ENCODE results near the gene CABP4. TPM values are rescaled to one million over a fixed set of nuclear protein-coding genes. Genes with fewer than 3 reads are reported as not detected.
"Not testable (repeated sequence)": the region's sequence is repeated elsewhere in the genome, so short reads cannot be mapped to it uniquely, and the experiment has no call there.

CABP4 gene
- polyA plus RNA-seq, 1 donor: 1.0 TPM

DNA sequence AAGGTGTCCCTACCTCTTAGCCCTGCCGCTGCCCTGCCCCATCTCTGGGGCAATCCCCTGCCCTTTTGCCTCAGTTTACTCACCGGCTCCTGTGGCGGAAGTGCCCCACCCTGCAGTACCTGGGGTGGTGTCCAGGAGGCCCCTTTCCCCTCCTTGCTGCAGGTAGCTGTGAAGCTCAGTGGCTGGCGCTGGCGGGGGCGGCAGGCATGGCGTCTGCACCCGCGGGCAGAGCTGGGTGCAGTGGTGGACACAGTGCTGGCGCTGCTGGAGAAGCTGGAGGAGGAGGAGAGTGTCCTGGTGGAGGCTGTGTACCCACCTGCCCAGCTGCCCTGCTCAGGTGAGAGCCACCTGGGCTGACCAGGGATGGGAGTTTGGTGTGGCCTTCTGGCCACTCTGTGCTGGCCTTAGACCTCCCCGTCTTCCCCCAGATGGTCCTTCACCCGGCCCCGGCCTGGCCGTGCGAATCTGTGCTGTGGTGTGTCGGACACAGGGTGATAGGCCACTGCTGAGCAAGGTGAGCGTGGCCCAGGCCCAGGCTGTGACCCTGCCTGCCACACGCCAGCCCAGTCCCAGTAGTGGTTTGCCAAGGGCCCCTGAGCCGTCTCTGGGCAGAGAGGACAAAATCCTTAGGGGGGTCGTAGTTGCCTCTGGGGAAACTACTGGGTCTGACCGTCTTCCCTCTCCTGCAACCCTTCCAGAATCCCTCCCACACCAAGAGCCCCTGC, 35.7 kb upstream of the CABP4 start:
- no peak for DNase-seq

DNA sequence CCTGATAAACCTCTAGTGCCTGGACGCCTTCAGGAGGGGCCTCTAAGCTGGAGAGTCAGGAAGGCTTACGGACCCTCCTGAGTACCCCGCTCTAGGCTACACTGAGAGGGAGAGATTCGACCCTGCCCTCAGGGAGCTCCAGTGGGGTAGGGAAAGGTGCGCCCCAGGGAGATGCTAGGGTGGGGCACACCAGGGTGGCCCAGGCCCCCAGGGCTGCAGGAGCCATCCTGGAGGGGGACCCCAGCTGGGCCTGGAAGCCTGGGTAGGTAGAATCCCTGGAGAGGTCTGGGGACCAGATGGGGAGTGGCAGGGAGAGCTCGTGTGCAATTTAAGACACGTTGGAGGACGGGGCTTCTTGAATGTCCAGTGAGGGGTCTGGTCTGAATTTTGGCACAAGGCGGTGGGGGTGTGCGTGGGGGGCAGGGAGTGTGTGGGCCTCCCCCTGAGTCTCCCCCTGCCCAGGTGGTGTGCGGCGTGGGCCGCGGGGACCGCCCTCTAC, 35.0 kb upstream of the CABP4 start:
- no peak for DNase-seq

DNA sequence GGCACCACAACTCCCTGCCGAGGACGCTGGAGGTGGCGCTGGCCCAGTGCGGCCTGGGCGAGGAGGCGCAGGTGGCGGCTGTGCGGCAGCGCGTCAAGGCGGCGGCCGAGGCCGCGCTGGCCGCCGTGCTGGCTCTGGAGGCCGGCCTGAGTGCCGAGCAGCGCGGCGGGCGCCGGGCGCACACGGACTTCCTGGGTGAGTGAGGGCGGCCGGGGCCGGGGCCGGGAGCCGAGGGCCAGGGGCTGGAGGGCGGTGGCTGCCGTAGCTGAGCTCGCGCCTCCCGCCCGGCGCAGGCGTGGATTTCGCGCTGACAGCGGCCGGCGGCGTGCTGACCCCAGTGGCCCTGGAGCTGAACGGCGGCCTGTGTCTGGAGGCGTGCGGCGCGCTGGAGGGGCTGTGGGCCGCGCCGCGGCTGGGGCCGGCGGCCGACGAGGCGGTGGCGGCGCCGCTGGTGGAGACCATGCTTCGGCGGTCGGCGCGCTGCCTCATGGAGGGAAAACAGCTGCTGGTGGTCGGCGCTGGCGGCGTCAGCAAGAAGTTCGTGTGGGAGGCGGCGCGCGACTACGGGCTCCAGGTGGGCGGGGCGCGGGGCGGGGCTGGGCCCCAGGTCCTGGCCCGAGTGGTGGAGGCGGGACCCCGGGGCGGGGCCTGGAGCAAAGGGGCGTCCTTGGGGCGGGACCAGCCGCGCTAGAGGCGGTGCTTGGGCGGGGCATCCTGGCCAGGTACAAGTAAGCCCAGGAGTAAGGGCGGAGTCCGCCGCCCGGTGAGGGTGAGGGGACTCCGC, 34.3 kb upstream of the CABP4 start:
- peak; percentile 94 for DNase-seq

DNA sequence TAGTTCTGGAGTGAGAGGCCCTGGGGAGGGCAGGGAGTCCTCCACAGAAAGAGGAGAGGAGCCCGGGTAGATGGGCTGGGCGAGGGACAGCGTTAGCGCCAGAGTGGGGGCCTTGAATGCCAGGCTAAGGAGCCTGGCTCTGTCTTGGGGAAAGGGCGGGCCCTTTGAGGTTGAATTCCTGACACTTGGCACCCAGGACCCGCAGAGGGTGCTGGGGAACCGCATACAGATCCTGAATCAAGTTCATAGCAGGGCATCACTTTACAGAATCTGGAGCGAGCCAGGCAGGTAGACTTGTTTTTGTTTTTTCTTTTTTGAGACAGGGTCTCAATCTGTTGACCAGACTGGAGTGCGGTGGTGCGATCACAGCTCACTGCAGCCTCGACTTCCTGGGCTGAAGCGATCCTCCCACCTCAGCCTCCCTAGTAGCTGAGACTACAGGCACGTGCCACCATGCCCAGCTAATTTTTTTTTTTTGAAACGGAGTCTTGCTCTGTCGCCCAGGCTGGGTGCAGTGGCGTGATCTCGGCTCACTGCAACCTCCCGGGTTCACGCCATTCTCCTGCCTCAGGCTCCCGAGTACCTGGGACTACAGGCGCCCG, 33.6 kb upstream of the CABP4 start:
- DNase-seq: no peak

DNA sequence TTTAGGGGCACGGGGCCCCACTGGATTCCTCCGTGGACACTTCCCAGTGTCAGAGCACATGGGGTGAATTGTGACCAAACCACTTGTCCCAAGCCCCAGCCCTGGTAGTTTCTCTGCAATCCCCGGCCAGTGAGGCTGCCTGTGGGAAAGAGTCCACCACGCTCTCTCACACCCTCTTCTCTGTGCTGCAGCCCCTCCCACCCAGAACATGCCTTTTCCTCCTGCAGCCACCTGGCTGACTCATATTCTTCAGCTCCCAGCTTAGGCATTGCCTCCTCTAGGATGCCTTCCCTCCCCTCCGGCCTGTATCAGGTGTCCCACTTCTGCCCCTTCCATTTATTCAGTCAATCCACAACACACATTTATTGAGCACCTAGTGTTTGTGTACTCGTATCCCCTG, 32.3 kb upstream of the CABP4 start:
- DNase-seq: no peak

DNA sequence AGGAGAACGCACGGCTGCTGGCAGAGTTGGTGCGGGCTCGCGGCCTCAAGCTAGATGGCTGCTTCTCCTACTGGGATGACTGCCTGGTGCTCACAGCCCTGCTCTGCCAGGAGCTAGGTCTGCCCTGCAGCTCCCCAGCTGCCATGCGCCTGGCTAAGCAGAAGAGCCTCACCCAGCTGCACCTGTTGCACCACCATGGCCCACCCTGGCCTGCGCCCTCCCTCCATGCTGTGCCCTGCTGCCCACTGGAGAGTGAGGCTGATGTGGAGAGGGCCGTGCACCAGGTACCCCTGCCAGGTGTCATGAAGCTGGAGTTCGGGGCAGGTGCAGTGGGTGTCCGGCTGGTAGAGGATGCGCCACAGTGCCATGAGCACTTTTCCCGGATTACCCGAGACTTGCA, 31.7 kb upstream of the CABP4 start:
- DNase-seq: no peak

DNA sequence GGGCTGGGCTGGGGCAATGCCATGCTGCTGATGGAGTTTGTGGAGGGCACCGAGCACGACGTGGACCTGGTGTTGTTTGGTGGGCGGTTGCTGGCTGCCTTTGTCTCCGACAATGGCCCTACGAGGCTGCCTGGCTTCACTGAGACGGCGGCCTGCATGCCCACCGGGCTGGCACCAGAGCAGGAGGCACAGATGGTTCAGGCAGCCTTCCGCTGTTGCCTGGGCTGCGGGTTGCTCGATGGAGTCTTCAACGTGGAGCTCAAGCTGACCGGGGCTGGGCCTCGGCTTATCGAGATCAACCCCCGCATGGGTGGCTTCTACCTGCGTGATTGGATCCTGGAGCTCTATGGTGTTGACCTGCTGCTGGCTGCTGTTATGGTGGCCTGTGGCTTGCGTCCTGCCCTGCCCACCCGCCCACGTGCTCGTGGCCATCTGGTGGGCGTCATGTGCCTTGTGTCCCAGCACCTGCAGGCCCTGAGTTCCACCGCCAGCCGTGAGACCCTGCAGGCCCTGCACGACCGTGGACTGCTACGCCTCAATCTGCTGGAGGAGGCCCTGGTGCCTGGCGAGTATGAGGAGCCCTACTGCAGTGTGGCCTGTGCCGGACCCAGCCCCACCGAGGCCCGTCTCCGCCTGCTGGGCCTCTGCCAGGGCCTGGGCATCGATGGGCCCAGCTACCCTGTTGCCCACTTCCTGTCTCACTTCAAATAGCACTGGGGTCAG, 31.1 kb upstream of the CABP4 start:
- DNase-seq: no peak

DNA sequence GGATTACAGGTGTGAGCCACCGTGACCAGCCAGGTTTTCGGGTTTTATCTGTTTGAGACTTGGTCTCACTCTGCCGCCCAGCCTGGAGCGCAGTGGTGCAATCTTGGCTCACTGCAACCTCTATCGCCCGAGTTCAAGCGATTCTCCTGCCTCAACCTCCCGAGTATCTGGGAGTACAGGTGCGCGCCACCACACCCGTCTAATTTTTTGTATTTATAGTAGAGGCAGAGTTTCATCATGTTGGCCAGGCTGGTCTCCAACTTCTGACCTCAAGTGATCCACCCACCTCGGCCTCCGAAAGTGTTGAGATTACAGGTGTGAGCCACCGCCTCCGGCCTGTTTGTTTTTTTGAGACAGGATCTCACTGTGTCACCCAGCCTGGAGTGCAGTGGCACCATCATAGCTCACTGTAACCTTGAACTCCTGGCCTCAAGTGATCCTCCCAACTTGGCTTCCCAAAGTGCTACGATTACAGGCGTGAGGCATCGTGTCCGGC, 27.7 kb upstream of the CABP4 start:
- DNase-seq: not testable (repeated sequence)

DNA sequence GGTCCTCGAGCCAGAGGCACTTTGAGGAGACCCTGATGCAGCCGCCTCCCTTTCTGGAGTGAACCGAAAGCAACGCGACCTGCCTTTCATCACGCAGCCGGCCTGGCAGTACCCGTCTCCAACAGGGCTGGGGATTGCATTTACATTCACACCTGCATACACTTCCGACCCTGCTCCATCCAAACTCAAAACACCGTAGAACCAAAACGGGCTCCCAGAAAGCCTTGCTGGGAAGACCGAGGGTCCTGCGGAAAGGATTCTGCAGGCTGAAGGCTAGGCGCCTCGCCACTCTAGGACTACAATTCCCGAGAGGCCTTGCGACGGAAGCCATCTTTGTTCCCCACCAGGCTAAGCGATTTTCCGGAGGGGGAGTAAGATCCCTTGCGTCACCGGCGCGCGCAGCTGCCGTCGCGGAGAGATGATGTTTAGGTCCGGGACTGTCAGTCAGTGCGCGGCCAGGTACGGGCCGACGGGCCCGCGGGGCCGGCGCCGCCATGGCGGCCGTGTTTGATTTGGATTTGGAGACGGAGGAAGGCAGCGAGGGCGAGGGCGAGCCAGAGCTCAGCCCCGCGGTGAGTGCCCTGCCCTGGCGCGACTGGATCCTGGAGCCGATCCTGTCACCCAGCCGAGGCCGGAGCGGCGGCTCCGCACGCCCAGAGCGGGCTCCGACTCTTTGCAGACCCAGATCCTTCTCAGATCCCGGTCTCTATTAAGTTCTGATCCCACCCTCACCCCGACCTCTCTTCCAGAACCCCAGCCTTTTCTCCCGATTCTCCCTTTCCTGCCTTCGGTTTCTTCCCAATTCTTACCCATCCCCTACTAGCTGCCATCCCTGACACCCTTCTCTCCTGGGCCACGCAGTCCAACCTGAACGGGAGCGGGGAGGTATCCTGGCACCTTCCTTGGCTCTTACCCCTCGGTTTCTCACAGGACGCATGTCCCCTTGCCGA, 26.8 kb upstream of the CABP4 start, which contains the start of gene RPS6KB2:
Gene RPS6KB2 (plus strand): TSS at position 443 of the 950 bp plus-strand sequence. CDS start 52 bp downstream, at position 495.
- peak; percentile 99 for DNase-seq

DNA sequence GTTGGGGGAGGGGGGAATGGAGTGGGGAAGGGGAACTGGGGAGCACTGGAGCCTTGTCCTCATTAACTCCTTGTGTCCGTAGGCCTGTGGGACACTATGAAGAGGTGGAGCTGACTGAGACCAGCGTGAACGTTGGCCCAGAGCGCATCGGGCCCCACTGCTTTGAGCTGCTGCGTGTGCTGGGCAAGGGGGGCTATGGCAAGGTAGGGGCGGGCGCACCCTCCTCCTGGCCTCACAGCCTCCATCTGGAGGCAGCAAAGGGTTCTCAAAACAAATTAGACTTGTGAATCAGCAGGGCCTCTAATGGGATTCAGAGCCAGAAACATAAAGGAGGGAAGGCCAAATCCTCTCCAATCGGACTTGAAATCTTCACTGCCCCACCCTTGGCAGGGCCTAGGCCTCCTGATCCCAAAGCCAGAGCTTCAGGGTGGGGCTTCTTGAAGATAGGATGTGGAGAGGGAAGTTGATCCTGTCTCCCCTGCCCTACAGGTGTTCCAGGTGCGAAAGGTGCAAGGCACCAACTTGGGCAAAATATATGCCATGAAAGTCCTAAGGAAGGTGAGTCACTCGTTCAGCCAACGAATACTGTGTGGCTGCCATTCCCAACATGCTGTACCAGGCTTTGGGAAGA, 26.0 kb upstream of the CABP4 start:
- no peak for DNase-seq

DNA sequence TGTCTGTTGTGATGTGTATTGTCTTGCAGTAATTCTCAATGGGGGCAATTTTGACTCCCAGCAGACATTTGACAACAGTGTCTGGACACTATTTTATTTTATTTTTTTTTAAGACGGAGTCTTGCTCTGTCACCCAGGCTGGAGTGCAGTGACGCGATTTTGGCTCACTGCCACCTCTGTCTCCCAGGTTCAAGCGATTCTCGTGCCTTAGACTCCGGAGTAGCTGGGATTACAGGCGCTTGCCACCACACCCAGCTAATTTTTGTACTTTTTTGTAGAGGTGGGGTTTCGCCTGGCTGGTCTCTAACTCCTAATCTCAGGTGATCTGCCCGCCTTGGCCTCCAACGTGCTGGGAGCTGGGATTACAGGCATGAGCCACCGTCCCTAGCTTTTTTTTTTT, 25.4 kb upstream of the CABP4 start:
- no peak for DNase-seq

DNA sequence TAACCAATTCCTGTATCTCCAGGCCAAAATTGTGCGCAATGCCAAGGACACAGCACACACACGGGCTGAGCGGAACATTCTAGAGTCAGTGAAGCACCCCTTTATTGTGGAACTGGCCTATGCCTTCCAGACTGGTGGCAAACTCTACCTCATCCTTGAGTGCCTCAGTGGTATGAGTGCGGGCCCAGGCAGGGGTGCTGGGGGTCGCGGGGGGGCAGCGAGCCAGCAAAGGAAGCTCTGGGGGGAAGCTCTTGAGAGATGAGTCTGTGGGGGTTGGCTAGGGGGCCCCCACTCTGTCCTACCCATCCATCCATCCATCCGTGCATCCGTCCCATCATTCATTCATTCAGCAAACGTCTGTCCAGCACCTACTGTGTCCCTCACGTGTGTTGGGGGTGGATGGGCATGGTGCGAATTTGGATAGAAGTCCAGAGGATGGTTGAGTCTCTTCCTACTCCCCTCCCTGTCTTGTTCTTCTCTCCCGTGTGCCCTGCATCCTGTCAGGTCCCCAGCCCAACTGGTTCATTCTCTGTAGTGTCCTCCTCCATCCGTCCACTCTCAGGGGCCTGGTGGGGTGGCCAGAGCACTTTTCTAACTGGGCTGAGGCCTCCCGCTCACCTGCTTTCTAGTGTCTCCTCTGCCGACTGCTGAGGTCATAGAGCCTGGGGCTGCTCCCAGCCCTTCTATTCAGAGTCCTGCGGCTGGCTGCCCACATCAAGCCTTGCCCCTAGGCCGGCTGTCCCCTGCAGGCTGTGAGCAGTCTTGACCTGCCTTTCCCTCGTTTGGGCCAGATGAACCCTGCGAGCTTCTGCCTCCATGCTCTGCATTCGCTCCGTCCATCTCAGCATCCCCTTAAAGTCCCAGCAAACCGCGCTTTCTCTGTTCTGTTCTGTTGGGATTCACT, 23.6 kb upstream of the CABP4 start:
- DNase-seq: no peak

DNA sequence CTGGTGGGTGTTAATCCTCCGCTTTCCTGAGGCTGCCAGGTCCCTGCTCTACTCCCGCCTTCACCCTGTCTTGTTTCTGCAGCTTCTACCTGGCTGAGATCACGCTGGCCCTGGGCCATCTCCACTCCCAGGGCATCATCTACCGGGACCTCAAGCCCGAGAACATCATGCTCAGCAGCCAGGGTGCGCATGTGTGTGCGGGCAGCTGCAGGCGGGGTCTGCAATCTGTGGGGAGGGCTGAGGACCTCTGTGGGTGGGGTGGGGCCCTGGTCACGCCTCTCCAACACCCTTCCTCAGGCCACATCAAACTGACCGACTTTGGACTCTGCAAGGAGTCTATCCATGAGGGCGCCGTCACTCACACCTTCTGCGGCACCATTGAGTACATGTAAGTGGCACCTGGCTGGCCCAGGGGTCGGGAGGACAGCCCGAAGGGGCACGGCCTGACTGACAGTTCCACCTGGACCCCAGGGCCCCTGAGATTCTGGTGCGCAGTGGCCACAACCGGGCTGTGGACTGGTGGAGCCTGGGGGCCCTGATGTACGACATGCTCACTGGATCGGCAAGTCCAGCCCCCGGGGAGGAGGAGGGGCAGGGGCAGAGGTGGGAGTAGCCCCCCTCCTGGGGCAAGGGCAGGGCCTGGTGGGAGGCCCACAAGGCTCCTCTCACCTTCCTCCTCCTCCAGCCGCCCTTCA, 22.4 kb upstream of the CABP4 start:
- DNase-seq: no peak

DNA sequence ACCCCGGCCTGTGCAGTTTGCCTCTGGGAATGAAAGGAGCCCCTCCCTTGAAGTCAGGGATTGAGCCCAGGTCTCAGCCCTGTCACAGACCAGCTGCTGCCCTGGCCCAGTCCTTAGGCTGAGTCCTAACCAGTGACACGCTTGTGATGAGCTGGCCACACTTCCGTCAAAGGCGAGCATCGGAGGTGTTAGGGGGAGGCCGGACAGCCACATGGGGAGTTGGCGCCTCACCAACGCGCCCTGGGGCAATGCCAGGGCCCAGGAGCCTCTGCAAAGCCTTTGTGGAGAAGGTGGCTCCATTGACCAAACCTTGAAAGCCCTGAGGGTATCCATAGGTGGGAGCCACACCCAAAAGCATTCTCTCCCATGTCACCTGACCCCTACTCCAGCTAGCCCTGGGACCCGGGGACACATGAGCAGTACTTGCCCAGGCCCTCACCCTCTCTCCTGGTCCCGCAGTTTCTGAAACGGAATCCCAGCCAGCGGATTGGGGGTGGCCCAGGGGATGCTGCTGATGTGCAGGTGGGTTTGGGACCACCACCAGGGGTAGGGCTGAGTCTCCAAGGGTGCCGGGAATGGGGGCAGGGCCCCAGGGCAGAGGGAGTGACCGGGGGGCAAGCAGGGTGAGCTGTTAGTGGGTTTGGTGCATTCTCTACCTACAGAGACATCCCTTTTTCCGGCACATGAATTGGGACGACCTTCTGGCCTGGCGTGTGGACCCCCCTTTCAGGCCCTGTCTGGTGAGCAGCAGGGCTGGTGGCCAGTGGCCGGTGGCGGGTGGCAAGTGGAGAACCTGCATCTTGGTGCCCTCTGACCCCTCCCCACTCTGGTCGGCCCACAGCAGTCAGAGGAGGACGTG, 21.4 kb upstream of the CABP4 start:
- DNase-seq: no peak

DNA sequence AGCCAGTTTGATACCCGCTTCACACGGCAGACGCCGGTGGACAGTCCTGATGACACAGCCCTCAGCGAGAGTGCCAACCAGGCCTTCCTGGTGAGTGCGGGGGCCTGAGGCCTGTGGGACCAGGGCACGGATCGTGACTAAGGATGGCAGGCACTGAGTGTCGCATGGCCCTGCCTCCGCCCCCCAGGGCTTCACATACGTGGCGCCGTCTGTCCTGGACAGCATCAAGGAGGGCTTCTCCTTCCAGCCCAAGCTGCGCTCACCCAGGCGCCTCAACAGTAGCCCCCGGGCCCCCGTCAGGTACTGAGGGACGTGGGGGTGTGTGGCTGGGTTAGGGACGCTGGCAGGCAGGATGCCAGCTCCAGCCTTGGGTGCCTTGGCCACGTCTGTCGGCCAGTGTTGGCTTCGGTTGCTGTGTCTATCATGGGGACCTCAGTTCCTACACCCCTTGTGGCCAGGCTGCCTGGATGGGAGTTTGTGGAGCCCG, 20.7 kb upstream of the CABP4 start:
- DNase-seq: no peak

DNA sequence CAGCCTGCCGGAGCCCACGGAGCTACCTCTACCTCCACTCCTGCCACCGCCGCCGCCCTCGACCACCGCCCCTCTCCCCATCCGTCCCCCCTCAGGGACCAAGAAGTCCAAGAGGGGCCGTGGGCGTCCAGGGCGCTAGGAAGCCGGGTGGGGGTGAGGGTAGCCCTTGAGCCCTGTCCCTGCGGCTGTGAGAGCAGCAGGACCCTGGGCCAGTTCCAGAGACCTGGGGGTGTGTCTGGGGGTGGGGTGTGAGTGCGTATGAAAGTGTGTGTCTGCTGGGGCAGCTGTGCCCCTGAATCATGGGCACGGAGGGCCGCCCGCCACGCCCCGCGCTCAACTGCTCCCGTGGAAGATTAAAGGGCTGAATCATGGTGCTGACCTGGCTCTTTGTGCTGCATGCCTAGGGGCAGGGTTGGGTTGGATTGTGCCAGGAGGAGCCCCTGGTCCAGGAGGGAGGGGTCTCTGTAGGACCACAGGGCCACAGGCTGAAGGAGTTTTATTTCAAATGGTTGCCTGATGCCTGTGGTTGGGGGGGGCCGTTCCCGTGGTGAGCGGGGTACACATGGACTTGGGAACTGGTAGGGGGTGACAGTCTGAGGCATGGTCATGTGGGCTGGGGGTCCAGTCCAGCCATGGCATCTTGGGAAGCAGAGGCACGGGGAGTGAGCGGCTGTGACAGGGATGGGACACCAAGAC, 20.0 kb upstream of the CABP4 start:
- no peak for DNase-seq
